GM12891 (cell line): Measurements from ENCODE around the gene ANAPC13.

Experiments
- PAX5 ChIP-seq: IDR thresholded peaks from 2 replicates; pipeline ENCODE4 v1.6.1; 2011; ENCODE audit warnings: low read length, moderate library complexity, mild to moderate bottlenecking; ENCODE audit not compliant: insufficient read depth, severe bottlenecking
- POLR2A ChIP-seq: IDR thresholded peaks from 2 replicates; pipeline ENCODE4 v1.6.1; 2011; ENCODE audit warnings: low read depth, low read length, control low read depth
- POLR2AphosphoS5 ChIP-seq: IDR thresholded peaks from 2 replicates; pipeline ENCODE4 v1.6.1; 2011; ENCODE audit warnings: low read depth, low read length, control low read depth
- SPI1 ChIP-seq: IDR thresholded peaks from 2 replicates; pipeline ENCODE4 v1.6.1; 2011; ENCODE audit warnings: low read depth, low read length, control low read depth
- TAF1 ChIP-seq: IDR thresholded peaks from 2 replicates; pipeline ENCODE4 v1.6.1; 2011; ENCODE audit warnings: low read depth, low read length, control low read depth

- TF ChIP-seq POLR2A, result no peak
- TF ChIP-seq POLR2AphosphoS5, result no peak
- no peak for TF ChIP-seq TAF1
- no peak for TF ChIP-seq SPI1
- TF ChIP-seq PAX5, result no peak
Measured at GRCh38 chr3:134474956-134475355, 10.8 kb downstream of the ANAPC13 start.
